Psoas muscle (tissue), 8 donors: Measurements from ENCODE around the gene UNG. TPM values are rescaled to one million over a fixed set of nuclear protein-coding genes. Genes with fewer than 3 reads are reported as not detected.

Experiments used
- ATAC-seq, 4 donors: fragments of 200-7000 bp; cut with Tn5 transposase; one replicate each; pipeline ENCODE4 v1.9.1; 2020; ENCODE audit warnings: moderate library complexity in 3 of 4, mild to moderate bottlenecking in 2 of 4
- DNase-seq, 2 donors: peaks; one replicate each; pipeline ENCODE4 v3.0.0-alpha.2; 2020
- H3K27ac ChIP-seq: fragments of 200-600 bp; one replicate; pipeline ENCODE4 v1.8.0; 2022
- H3K27me3 ChIP-seq, 3 donors: fragments of 200-600 bp in 1 of 3; one replicate each; pipeline versions ENCODE4 v1.6.1 to v1.8.0; 2013 to 2022; ENCODE audit warnings: low read length in 2 of 3, mild to moderate bottlenecking in 2 of 3, moderate library complexity in 1 of 3; ENCODE audit not compliant: insufficient read depth in 3 of 3
- H3K36me3 ChIP-seq, 2 donors: fragments of 200-600 bp in 1 of 2; one replicate each; pipeline versions ENCODE4 v1.6.1 to v1.8.0; 2013 to 2022; ENCODE audit warnings: low read depth in 1 of 2, mild to moderate bottlenecking in 1 of 2, moderate library complexity in 1 of 2; ENCODE audit not compliant: insufficient read depth in 1 of 2
- H3K4me1 ChIP-seq: fragments of 200-600 bp; one replicate; pipeline ENCODE4 v1.8.0; 2022
- H3K4me3 ChIP-seq: fragments of 200-600 bp; one replicate; pipeline ENCODE4 v1.8.0; 2022; ENCODE audit warnings: mild to moderate bottlenecking
- H3K9me3 ChIP-seq: fragments of 200-600 bp; one replicate; pipeline ENCODE4 v1.8.0; 2022
- CTCF ChIP-seq: fragments of 200-600 bp; IDR thresholded peaks from one replicate; pipeline ENCODE4 v1.8.0; 2022; ENCODE audit warnings: antibody characterized with exemption
- WGBS, 3 donors: extraction: QIAGEN DNeasy Blood & Tissue Kit; methylation state at CpG; one replicate each; pipeline versions ENCODE4 v1.1.6 to v1.1.7; 2013; 5-methylcytosine and 5-hydroxymethylcytosine counted together
- intact Hi-C, 2 donors: fragments of 100-400 bp; cut with DNase I; formaldehyde crosslinking; loops; one replicate each; pipeline versions ENCODE4 v1.11.0 to v1.14.2; 2022
- polyA plus RNA-seq, 3 donors: library from polyadenylated mRNA; stranded (reverse); fragments of 200-250 nt; gene quantifications; one replicate each; pipeline ENCODE4 v1.2.3, GENCODE V29; 2013
- total RNA-seq, 4 donors: library from RNA; stranded (reverse); fragmentation: NEBNext Ultra II Directional in 2 of 4; extraction: Animal tissue kit (Norgen Biotek cat#: 25700) in 2 of 4; gene quantifications; one replicate each; pipeline versions ENCODE4 v1.2.1 to v1.2.4, GENCODE V29; 2021 to 2023
- donor health status: healthy with polysubstance abuse.
- donor health status: DM: no; HTN: no; CAD: no; lungs with moderate emphysema.
- donor health status: Bipolar disorder and iron deficiency.
- donor health status: healthy.
- donor health status: DM: yes; HTN: yes; CAD: no.
- donor health status: DM: no; HTN: no; CAD: no.
- donor health status: DM: no; HTN: no; CAD: no.
- donor health status: DM: yes; HTN: yes; CAD: no.

The UNG gene
- total and polyA plus RNA-seq, 7 donors: 34.3 to 93.1 (median 41.7) TPM

GRCh38 chr12:109057376-109057775 lies 40.0 kb upstream of the UNG start:
- Histone ChIP-seq H3K4me3 (no peak overlapping the region), H3K27ac (no peak overlapping the region), H3K27me3 (no peaks in the 10 kb centered on the region), H3K4me1 (peaks cover 11% of the 10 kb centered on the region), H3K36me3 (peaks cover 0 to 54% of the 10 kb centered on the region in 2 donors), H3K9me3 (no peaks in the 10 kb centered on the region)
- no peak for ATAC-seq
- no peak for DNase-seq
- no peak for TF ChIP-seq CTCF
- 90 to 100% (median 94%) methylated on average over 1 of the region's 1 CpG for WGBS, 3 donors
- intact Hi-C loops: no loop called here

- intact Hi-C loops: no loop called here
- no peak overlapping the region for H3K4me3 ChIP-seq
- H3K36me3 ChIP-seq: peaks cover 0 to 65% of the 10 kb centered on the region in 2 donors
- peaks cover 5% of the 10 kb centered on the region for H3K4me1 ChIP-seq
- DNase-seq (no peak), ATAC-seq (no peak)
- 93 to 95% (median 94%) methylated on average over 6 of the region's 6 CpGs for WGBS, 3 donors
- no peaks in the 10 kb centered on the region for H3K27me3 ChIP-seq
- no peaks in the 10 kb centered on the region for H3K9me3 ChIP-seq
- TF ChIP-seq CTCF: no peak
- H3K27ac ChIP-seq: no peak overlapping the region
Observed at GRCh38 chr12:109058773-109059172, 38.6 kb upstream of the UNG start.

- H3K36me3 ChIP-seq: peaks cover 10 to 59% of the 10 kb centered on the region in 2 donors
Observed at GRCh38 chr12:109064143-109064542, 33.3 kb upstream of the UNG start.

GRCh38 chr12:109065154-109065852 lies 32.1 kb upstream of the UNG start:
- no peaks in the 10 kb centered on the region for H3K4me1 ChIP-seq
- DNase-seq: no peak
- no peaks in the 10 kb centered on the region for H3K27me3 ChIP-seq
- WGBS, 3 donors: 77 to 83% (median 80%) methylated on average over 5 of the region's 5 CpGs
- ATAC-seq: no peak
- intact Hi-C loops: no loop called here
- peaks cover 10 to 59% of the 10 kb centered on the region in 2 donors for H3K36me3 ChIP-seq
- no peak for TF ChIP-seq CTCF
- no peak overlapping the region for H3K4me3 ChIP-seq
- no peak overlapping the region for H3K27ac ChIP-seq
- H3K9me3 ChIP-seq: no peaks in the 10 kb centered on the region

More at GRCh38 chr12:109064143-109064542, 33.3 kb upstream of the UNG start:
- no peaks in the 10 kb centered on the region for H3K9me3 ChIP-seq
- no peak overlapping the region for H3K27ac ChIP-seq
- H3K27me3 ChIP-seq: no peaks in the 10 kb centered on the region
- H3K4me3 ChIP-seq: no peak overlapping the region
- no peak for DNase-seq
- no peaks in the 10 kb centered on the region for H3K4me1 ChIP-seq
- TF ChIP-seq CTCF: no peak
- intact Hi-C loops: no loop called here
- WGBS, 3 donors: 70 to 88% (median 74%) methylated on average over 3 of the region's 3 CpGs
- no peak for ATAC-seq

GRCh38 chr12:109065853-109066193 lies 31.6 kb upstream of the UNG start:
- H3K27me3 ChIP-seq: no peaks in the 10 kb centered on the region
- no peaks in the 10 kb centered on the region for H3K4me1 ChIP-seq
- ATAC-seq (no peak), DNase-seq (no peak)
- no peaks in the 10 kb centered on the region for H3K9me3 ChIP-seq
- H3K27ac ChIP-seq: no peak overlapping the region
- intact Hi-C loops: no loop called here
- no peak for TF ChIP-seq CTCF
- H3K4me3 ChIP-seq: no peak overlapping the region
- 69 to 78% (median 74%) methylated on average over 1 of the region's 1 CpG for WGBS, 3 donors
- peaks cover 10 to 59% of the 10 kb centered on the region in 2 donors for H3K36me3 ChIP-seq
